HG02981 (cell line): ENCODE measurements around the gene BMERB1.

Source experiments
- ATAC-seq: cut with Tn5 transposase; IDR thresholded peaks from one replicate; pipeline ENCODE4 v1.9.1; 2021; ENCODE audit warnings: mild to moderate bottlenecking, moderate library complexity; ENCODE audit not compliant: unreplicated experiment

BMERB1 gene

DNA sequence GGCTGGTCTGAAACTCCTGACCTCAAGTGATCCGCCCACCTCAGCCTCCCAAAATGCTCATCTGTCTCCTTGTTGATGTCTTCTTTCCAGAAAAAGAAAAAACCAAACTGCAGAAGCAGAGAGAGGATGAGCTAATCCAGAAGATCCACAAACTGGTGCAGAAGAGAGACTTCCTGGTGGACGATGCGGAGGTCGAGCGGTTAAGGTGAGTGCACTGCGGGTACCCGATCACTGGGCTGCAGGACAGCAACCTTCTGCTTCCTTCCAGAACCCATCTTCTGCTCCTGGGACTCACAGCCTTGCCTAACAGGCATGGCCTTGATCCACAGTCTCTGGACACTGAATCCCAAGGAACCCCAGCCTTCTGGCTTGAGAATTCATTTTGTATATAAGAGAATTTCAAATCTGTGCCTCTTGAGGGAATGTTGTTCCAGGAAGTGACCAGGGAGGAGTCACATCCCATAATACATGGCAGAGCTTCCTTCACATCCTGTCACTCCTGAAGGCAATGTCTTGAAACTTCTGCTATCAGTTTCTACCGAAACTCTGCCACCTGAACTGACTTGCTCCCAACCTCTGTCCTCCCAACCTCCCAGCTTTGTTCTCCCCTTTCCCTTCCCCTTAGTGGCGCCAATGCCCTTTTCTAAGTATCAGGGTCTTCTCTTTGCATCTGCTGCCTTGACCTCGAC, 146.9 kb downstream of the BMERB1 start:
- ATAC-seq: no peak

DNA sequence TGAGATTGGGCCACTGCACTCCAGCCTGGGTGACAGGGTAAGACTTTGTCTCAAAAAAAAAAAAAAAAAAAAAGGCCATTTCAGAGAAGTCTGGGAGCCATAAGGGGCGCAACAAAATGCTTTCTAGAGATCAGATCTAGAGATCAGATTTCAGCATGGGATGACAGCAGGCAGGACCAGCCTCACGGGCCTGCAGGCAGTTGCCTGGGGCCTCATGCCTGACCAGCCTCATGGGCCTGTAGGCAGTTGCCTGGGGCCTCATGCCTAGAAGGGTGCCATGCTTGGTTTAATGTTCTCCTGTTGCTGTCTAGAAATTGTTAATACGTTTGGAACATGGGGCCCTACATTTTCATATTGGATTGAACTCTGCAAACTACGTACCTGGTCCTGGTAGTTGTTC, 149.1 kb downstream of the BMERB1 start:
- ATAC-seq: no peak

DNA sequence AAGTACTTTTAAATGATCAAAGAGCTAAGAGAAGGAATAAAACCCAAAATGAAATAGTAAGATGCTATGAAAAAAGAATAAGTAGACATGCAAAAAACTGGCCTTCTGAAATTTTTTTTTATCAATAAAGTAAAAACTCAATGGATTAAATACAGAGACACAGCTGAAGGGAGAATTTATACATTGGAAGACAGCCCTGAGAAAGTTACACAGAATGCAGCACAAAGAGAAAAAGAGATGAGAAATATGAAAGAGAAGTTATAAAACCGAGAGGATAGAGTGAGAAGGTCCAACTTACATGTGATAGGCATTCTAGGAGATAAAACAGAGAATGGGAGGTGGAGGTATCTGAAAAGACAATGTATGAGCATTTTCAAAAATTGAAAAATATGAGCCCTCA, 151.6 kb downstream of the BMERB1 start:
- ATAC-seq: no peak

DNA sequence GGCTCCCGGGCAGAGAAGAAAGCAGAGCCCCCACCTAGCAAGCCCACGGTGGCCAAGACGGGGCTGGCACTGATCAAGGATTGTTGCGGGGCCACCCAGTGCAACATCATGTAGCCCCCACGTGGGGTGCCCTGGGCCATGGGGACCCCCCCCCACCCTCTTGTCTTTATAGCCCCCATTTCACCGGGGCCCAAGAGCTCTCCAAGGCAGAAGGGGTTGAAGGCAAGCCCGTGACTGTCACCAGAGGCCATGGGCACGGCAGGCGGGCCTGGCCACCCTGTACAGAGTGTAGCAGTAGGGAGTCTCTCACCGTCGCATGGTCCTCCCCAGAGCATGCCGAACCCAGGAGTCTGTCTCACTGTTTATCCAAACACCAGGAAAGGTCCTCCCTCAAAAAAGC, 152.3 kb downstream of the BMERB1 start:
- no peak for ATAC-seq

DNA sequence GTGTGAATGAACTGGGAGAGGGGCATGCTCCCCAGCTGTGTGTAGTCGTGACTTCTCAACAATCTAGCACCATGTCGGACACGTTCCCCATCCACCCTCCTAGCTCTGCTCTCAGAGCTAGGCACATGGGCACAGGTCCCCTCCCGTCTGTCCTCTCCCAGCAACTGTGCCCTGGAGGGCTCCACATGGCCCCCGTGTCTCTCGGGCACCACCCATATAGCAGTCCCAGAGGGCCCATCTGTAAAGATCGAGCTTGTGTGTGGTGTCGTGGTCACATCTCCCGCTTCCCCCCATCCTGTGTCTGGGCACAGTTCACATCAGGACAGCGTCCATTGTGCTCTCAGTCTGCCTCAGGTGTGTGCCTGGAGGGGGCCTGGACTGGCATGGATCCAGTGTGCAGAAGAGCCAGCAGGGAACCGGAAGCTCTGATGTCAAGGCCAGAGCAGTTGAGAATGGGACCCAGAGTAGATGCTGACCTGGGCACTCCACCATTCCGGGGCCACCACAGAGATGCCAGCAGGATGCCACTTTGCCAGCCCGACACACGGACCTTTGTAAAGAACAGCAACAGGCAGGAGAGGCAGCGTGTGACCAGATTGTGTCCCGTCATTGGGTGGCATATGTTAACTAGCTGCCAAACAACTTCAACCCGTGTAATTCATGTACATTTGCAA, 152.9 kb downstream of the BMERB1 start:
- no peak for ATAC-seq

DNA sequence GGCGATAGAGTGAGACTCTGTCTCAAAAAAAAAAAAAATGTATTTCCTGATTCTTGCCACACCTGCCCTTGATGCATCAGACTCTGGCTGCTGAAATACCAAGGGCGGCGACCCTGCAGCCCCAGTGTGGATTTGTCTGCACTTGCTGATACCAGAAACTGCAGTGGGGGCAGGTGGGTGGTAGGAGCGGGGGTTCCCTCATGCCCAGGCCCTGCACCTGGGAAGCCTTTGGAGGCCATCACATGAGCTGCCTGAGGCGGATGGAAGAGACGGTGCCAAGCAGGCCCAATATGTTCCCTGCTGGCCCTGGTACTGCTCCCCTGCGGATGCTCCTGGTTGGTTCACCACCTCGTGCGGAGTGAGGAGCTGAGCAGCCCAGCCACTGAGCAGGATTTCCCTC, 157.9 kb downstream of the BMERB1 start:
- ATAC-seq: no peak

DNA sequence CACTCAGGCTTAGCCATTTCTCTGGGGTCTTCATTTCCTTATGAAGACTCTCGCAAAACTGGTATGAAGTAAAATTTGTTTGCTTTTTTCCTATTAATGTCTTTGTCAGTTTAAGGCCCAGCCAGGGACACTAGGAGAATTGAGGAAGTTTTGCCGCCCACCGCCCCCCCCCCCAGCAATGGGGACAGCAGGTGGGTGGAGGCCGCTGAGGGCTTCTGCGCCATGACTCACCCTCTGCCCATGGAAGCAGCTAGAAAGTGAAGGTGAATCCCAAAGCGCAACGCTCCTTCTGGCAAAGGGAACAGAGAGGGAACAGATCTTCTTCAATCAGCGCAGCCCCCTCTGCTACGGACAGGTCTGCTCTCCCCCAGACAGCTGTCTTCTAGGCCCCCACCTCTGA, 158.8 kb downstream of the BMERB1 start:
- ATAC-seq: no peak

DNA sequence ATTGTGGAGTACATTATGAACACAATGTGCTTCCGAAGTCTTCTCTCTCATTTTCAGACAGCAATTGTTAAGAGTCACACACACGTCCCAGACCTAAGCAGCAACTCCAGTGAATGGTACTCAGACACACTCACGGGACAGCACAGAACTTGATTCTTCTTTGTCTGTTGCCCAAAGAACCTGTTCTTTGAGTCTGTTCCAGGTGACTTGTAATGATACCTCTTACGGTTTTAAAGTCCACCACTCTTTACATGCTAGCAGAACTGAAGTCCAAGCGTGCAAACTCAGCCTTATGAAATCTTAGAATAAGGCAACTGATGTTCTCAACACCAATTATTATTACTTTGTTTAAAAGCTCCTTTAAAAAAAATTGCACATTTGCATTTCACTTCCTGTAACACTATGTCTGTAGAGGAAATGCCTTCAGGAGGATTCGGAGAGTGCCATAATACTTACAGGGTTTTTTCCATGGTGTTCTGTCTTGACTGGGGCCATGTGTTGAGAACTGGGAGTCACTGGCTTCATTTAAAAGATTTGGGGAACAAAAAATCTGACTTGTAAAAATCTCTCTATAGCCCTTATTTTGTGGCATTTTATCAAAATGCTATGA, 160.4 kb downstream of the BMERB1 start:
- no peak for ATAC-seq

DNA sequence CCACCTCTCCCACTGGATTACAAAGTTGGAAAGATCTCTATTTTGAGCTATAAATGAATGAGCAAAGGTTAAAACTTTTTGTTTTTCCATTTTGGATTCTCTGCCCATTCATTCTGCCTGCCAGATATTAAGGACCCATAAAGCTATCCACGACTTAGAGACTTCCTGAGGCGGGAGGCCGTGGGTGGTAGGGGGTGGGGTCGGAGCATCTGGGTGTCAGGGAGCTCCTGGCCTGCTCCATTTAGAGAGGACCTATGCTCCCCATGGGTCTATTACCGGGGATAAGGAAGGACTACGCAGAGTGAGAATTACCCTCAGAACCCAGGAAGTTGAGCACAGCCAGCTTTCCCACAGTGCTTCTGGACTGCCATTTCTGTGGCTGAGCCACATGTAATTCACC, 162.7 kb downstream of the BMERB1 start:
- no peak for ATAC-seq

DNA sequence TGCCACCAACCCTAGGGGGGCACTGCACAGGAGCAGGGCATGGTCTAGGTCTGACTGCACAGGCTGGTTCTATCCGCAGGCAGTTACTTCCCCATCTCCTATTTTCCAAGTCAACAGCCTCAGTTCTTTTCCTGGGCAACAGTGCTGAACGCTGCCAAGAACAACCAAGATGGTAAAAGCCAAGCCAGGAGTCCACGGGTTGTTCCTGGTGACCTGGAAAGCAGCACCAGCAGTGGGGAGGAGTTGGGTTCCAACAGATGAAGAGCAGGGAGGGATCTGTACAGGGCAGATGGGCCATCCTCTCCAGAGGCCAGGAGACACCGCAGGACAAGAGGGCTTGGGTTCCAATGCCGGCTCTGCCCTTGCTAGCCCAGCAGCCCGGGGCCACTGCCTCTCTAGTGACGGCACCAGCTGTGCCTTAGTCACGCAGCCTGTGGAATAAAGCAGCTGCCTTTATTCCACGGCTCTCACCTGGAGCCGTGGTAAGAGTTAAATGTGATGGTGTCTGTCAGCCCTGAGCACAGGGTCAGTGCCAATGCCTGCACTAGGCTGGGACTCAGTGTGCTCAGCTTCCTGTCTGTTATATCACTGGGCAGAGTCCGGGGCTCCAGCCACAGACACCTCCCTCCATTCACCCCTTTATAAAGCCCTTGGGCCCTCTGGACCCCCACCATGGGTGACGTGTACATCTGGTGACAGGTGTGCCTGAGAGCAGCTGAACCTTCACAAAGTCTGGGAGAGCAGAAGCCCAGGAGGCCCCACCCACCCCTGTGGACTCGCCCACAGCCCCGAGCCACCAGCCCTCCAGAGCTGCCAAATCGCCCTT, 163.6 kb downstream of the BMERB1 start:
- ATAC-seq: no peak

DNA sequence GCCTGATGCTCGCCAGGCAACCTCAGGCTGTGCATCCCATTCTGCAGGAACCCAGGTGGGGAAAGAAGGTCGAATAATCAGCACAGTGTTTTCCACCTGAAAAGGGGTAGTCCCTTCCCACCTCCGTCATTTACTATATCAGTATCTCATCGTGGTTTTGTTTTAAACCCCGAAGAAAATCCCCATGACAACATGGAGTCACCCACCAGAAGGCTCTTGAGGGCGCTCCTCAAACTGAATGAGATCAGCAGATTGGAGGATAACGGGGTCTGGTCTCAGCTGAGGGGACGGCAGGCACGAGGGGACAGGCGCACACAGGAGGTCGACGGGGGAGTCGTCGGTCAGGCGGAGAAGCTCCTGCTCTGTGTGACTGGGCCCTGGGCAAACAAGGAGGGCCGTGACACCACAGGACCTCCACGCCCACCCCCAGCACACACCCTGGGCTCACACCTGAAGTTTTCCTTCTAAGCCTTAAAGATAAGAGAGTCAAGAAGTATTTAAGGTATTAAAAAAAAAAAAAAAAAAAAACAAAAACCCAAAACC, 164.3 kb downstream of the BMERB1 start:
- ATAC-seq: no peak

DNA sequence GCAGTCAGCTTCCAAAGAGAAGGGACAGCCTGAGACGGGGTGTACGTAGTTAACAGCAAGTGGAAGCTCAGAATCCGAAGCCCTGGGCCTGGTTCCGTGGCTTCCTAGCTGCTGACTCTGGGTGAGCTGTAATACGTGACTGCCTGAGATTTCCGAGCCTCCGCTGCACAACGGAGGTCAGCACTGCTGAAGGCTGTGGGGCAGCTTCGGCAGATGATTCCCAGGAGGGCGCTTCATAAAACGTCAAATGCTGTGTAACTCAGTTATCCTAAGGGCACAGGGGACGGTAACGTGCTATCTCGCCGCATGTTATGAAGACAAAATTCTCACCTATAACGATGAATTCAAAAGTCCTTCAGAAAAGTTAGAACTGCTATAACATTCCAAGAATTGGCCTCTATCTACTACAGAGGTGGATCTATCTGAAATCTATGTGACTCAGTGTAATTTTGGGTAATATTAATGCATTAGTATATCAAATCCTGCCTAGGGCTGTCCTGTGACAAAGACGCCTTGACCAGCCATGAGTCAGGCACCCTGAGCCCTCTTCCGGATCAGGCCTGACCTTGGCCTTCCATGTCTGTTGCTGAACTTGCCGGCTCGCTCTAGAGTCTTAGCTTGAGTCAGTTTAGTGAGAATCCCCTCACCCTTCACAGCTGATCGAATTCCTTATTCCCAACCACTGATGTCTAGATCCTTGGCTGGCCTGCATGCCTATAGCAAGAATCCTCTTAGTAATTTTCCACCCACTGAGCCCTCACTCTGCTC, 165.1 kb downstream of the BMERB1 start:
- no peak for ATAC-seq

DNA sequence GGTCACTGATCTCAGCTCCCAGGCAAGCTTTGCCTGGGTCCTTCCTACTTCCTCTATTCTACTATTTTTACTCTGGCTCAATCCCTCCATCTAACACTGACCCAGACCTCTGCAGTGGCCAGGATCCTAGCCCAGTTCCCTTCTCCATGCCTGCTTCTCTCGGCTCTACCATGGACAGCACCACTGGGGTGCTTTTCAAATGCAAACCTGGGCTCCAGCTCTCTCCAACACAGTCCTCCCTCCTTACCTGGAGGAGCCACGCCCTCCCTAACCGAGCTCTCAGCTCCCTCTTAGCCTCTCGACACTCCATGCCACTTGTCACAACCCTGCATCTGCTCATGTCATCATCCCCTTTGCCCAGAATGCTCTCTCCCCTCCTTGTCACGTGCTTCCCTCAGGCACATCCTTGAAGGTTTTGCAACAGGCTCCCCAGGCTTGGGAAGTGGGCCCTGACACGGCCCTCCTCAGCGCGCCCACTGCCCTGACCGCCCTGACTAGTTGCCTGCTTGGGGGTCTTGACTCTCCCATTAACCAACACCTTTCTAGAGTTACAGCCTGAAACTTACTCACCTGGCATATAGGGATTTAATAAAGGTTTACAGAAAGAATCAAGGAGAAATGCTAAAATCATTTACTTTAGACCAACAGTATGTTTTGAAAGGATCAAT, 167.0 kb downstream of the BMERB1 start:
- ATAC-seq: no peak

DNA sequence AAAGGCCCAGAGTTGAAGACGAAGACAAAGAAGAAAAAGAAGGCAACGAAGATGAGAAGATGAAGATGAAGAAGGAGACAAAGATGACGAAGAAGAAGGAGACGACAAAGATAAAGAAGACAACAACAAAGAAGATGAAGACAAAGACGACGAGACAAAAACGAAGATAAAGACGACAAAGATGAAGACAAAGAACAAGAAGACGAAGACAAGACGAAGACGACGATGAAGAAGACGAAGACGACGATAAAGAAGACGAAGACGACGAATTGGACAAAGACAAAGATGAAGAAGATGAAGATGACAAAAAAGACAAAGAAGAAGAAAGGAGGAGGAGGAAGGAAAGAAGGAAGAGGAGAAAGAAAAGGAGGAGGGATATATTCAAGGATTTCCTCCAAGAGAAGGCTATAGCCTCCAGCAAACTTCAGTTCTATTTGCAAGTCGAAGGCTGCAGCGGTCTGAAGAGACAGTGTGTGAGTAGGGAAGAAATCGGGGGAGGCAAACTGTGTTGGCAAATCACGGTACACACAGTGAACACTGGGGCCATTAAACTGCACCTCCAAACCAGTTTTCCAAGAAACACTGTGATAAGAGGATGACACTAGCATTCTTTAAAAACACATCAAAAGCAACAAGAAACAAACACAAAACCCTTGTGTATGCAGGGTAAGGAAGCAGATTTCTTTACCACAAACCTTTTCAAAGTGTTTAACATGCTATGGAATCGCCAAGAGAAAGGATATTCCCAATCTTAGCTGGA, 168.1 kb downstream of the BMERB1 start:
- no peak for ATAC-seq

DNA sequence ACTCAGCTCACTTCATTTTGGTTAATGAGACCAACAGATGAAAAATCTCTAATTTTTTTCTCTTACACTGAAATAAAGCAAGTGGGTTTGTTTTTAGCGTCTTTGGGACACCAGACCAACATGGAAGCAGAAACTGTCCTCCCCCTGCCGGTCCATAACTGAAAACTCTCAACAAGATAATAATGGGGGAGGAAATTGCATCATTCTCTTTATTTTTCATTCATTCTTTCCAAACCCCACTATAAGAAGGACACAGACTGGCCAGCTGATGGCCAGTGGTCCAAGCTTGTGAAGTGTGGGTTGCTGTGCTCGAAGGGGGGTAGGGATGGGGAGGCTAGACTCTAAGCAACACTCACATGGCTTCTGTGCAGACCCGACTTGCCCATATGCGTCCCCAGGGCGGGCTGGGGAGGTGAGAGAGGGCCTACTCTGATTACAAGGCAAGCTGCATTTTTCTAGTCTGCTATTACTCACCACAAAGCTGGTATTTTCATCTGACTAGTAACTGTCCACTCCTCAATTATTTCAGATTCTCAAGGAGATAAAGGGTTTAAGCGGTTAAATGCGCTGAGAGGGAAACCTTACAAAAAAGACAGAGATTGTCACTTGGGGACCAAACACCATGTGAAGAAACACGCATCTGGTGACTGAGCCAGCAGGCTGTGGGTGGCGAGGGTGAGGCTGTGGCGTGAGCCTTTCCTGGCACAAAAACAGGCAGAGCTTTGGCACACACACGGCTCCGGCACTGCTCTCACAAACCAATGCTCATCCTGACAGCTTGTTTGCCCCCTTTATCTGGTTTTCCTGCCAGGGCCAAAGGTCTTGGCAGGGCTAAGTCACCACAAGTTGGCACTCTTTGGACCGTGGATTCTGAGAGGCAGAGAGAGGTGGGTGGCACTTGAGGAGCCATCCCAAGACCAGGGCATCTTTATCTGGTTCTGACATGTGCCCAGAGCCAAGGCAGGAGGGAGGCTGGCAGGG, 170.4 kb downstream of the BMERB1 start:
- no peak for ATAC-seq

DNA sequence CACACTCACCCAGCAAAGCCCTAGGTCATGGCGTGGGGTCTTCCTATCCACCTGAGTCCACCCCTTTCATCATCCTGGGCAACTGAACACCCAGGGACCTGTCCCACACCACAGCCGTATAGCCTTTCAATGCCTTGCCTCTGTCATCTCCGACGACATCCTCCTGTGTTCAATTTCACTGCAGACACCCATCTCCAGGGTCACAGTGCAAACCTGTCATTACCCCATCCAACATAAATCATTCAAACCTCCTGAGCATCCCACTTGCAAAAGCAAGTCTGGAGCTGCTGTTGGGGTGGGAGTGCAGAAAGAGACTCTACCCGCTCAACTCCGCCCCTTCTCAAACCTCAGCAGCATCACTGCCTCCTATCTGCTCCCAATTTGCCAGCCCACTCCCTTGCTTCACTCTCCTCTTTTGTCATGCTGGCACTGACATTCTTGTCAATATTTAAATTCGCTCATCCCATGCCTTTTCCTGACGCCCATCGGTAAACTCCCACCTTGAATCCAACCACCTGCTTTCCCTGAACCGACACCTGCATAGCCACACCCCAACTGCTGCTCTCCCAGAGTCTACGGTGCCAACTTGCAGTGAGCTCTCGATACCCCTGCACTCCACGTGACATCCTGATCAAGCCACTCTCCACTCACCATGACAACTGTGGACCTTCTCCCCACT, 171.6 kb downstream of the BMERB1 start:
- no peak for ATAC-seq

DNA sequence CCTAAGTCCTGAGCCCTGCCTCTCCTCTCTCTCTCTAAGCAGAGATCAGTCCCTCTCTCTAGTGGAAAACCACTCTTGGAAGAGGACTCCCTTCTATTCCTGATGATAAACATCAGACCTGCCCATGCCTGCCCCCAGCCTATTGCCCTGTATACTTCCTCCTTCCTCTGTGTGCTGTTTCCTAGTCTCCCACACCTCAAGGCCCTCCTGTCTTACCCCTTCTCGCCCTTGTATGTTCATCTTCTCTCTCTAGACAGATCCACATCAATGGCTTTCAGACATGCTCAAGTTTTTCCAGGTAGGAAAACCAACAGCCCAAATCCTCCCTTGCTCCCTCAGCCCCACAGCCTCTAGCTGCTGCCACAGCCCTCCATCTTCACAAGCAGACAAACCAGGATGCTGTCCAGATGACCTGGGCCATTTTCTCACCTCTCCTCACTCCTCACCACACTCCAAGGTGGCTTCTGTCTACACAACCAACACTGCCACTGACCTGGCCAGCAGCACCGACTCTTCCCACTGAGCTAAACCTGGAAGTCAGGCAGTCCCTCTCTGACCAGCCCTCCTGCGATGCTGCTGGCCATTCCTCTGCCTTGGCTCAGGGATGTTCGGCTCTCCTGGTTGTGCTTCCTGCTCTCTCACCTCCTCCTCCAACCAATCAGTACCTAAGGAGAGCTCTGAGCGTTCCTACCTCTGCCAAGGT, 172.3 kb downstream of the BMERB1 start:
- ATAC-seq: no peak
